ENCODE results near the gene CDK6. TPM values are rescaled to one million over a fixed set of nuclear protein-coding genes. Genes with fewer than 3 reads are reported as not detected.
A peak's percentile ranks its signal among the peaks of the same experiment; 100 is the strongest.

CDK6 gene
- total RNA-seq, 4 donors from 2014 or later: 12.9 to 32.7 (median 21.6) TPM

DNA sequence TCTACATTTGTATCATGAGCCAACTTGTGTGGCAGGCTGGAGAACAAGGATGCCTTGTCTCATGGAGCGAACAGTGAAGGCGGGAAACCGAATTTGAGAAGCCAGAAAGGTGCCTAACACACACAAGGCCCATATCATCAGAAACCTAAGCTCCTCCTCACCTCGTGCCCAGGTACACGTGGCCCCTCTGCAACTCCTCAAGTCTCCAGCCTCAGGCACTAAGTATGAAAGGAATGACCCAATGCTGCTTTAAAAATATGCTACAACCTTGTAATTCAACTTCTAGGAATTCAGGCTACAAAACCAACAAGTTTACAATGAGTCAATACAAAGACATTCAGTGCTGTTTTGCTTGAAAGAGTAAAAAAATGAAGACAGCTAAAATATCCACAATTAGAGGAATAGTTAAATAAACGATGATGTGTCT, 95.7 kb downstream of the CDK6 start:
- 53 to 80% methylated on average over 1 to 6 of the region's 6 CpGs for WGBS, 2 donors (ENCODE audit: low coverage in 1 of 2)
- Histone ChIP-seq H3K27me3 (no peaks in the 10 kb centered on the region), H3K4me3 (no peak overlapping the region), H3K4me1 (peaks cover 8 to 15% (median 10%) of the 10 kb centered on the region in 4 donors), H3K27ac (no peak overlapping the region), H3K9me3 (no peaks in the 10 kb centered on the region), H3K36me3 (no peaks in the 10 kb centered on the region)
- intact Hi-C loops (cut with DNase I; ENCODE audit: low total_unique reads): no loop called here
- TF ChIP-seq EP300 (IDR thresholded peaks at IDR 0.05; ENCODE audit: low read depth) (no peak), POLR2A (IDR thresholded peaks at IDR 0.05) (no peak), POLR2AphosphoS5 (IDR thresholded peaks at IDR 0.05) (no peak)
- DNase-seq: no peak
- in situ Hi-C loops (cut with MboI; ENCODE audit: low pct_ligation_motif_present in 1 of 4, low pct_unique_long_range_greater_than_20kb in 1 of 4, low sequenced_read_pairs in 3 of 4): no loop called here

DNA sequence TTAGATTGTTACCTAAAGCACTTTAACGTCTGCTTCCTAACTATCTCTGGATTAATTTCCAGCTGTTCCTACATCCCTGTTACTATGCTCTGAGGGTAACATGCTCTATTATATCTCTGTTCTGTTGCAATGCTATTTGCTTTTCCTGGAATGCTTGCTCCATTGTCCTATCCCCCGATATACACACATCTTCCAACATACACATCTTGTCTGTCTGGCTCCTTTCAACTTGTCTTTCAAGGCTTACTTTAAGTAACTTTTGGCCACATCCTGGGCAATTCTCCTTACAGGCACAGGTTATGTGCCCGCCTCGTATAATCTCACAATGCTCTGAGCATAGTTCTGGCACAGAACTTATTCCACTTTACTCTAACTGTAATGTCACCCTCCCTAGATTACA, 96.2 kb downstream of the CDK6 start:
- H3K36me3 ChIP-seq: no peaks in the 10 kb centered on the region
- no peak for TF ChIP-seq EP300 (IDR thresholded peaks at IDR 0.05; ENCODE audit: low read depth)
- no peak for TF ChIP-seq POLR2A (IDR thresholded peaks at IDR 0.05)
- no peak for TF ChIP-seq POLR2AphosphoS5 (IDR thresholded peaks at IDR 0.05)
- TF ChIP-seq, protein P1, sequence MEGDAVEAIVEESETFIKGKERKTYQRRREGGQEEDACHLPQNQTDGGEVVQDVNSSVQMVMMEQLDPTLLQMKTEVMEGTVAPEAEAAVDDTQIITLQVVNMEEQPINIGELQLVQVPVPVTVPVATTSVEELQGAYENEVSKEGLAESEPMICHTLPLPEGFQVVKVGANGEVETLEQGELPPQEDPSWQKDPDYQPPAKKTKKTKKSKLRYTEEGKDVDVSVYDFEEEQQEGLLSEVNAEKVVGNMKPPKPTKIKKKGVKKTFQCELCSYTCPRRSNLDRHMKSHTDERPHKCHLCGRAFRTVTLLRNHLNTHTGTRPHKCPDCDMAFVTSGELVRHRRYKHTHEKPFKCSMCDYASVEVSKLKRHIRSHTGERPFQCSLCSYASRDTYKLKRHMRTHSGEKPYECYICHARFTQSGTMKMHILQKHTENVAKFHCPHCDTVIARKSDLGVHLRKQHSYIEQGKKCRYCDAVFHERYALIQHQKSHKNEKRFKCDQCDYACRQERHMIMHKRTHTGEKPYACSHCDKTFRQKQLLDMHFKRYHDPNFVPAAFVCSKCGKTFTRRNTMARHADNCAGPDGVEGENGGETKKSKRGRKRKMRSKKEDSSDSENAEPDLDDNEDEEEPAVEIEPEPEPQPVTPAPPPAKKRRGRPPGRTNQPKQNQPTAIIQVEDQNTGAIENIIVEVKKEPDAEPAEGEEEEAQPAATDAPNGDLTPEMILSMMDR (IDR thresholded peaks at IDR 0.05): no peak
- H3K4me3 ChIP-seq: no peak overlapping the region
- in situ Hi-C loops (cut with MboI; ENCODE audit: low pct_ligation_motif_present in 1 of 4, low pct_unique_long_range_greater_than_20kb in 1 of 4, low sequenced_read_pairs in 3 of 4): no loop called here
- H3K9me3 ChIP-seq: no peaks in the 10 kb centered on the region
- H3K27me3 ChIP-seq: no peaks in the 10 kb centered on the region
- no peak overlapping the region for H3K27ac ChIP-seq
- intact Hi-C loops (cut with DNase I; ENCODE audit: low total_unique reads): no loop called here
- no peak for DNase-seq
- 80 to 92% methylated on average over 4 of the region's 4 CpGs for WGBS, 2 donors (ENCODE audit: low coverage in 1 of 2)
- peaks cover 8 to 15% (median 10%) of the 10 kb centered on the region in 4 donors for H3K4me1 ChIP-seq

DNA sequence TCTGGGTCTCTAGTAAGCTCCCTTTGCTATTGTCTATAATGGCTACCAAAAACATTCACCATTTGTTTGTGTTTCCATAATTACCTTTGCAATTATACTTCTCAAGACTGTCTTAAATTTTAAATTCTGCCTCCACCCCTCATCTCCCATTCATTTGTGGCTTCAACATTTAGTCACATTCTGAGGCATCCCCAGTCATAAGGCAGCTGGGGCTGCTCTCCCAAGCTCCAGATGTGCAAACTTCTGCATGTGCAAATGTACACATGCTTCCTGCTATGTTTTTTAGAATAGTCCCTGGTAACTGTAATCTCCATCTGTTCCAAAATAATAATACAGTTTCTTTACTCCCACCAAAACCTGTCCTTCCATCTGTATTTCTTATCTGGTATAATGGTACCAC, 97.3 kb downstream of the CDK6 start:
- H3K4me3 ChIP-seq: no peak overlapping the region
- intact Hi-C loops (cut with DNase I; ENCODE audit: low total_unique reads): no loop called here

DNA sequence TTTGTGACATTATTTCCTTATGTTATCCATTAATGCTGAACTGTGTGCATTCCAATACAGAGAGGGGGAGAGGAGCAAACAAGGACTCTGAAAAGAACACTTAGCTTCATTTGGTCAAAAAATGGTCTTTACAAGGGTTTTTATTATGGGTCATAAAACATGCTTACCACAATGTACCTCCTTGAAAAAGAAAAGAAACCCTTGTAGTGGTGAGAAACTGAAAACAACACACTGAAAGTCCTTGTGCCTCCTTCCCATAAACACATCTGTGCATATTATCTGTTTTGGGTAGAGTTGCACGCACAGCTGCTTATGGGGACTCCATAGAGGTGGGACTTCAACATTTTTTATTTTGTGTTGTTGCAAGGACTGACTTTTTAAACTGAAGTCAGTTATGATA, 98.7 kb downstream of the CDK6 start:
- WGBS, 2 donors (ENCODE audit: low coverage in 1 of 2): 14 to 54% methylated on average over 1 of the region's 1 CpG
- Histone ChIP-seq H3K36me3 (no peaks in the 10 kb centered on the region), H3K9me3 (no peaks in the 10 kb centered on the region), H3K27ac (peak overlapping the region in 1 of 4 donors; percentile 45), H3K4me1 (peaks cover 8 to 15% (median 10%) of the 10 kb centered on the region in 4 donors), H3K27me3 (no peaks in the 10 kb centered on the region), H3K4me3 (no peak overlapping the region)
- DNase-seq: no peak
- intact Hi-C loops (cut with DNase I; ENCODE audit: low total_unique reads): no loop called here
- in situ Hi-C loops (cut with MboI; ENCODE audit: low pct_ligation_motif_present in 1 of 4, low pct_unique_long_range_greater_than_20kb in 1 of 4, low sequenced_read_pairs in 3 of 4): no loop called here
- TF ChIP-seq POLR2AphosphoS5 (IDR thresholded peaks at IDR 0.05) (no peak), POLR2A (IDR thresholded peaks at IDR 0.05) (no peak), EP300 (IDR thresholded peaks at IDR 0.05; ENCODE audit: low read depth) (no peak)
- TF ChIP-seq, protein P1 (IDR thresholded peaks at IDR 0.05): no peak

More for the DNA sequence above, 97.3 kb downstream of the CDK6 start:
- no peak for DNase-seq
- Histone ChIP-seq H3K27ac (no peak overlapping the region), H3K36me3 (no peaks in the 10 kb centered on the region), H3K9me3 (no peaks in the 10 kb centered on the region), H3K27me3 (no peaks in the 10 kb centered on the region), H3K4me1 (peaks cover 8 to 15% (median 10%) of the 10 kb centered on the region in 4 donors)
- TF ChIP-seq, protein P1 (IDR thresholded peaks at IDR 0.05): no peak
- TF ChIP-seq POLR2A (IDR thresholded peaks at IDR 0.05) (no peak), EP300 (IDR thresholded peaks at IDR 0.05; ENCODE audit: low read depth) (no peak), POLR2AphosphoS5 (IDR thresholded peaks at IDR 0.05) (no peak)
- in situ Hi-C loops (cut with MboI; ENCODE audit: low pct_ligation_motif_present in 1 of 4, low pct_unique_long_range_greater_than_20kb in 1 of 4, low sequenced_read_pairs in 3 of 4): no loop called here

DNA sequence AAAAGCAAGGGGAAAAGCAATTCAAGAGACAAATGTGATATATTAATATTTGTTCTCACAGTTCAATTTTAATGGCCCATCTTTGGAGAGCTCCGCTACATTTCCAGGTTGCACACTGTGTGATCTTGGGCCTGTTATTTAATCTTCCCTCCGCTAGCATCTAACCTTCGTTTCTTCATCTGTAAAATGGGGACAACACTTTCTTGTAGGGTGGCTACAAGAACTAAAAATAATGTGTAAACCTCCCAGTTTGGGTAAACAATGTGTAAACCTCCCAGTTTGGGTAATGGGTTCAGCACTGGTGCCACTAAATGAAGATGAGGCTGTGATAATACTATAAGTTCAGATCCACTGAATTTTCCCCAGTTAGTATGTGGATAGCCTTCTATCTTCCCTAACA, 99.5 kb downstream of the CDK6 start:
- WGBS, 2 donors (ENCODE audit: low coverage in 1 of 2): 96 to 100% methylated on average over 3 of the region's 3 CpGs
- no peak overlapping the region for H3K4me3 ChIP-seq
- no peaks in the 10 kb centered on the region for H3K9me3 ChIP-seq
- intact Hi-C loops (cut with DNase I; ENCODE audit: low total_unique reads) (no loop called here), in situ Hi-C loops (cut with MboI; ENCODE audit: low pct_ligation_motif_present in 1 of 4, low pct_unique_long_range_greater_than_20kb in 1 of 4, low sequenced_read_pairs in 3 of 4) (no loop called here)
- no peaks in the 10 kb centered on the region for H3K36me3 ChIP-seq
- no peaks in the 10 kb centered on the region for H3K27me3 ChIP-seq
- H3K27ac ChIP-seq: no peak overlapping the region
- DNase-seq: no peak
- no peak for TF ChIP-seq POLR2A (IDR thresholded peaks at IDR 0.05)
- TF ChIP-seq EP300 (IDR thresholded peaks at IDR 0.05; ENCODE audit: low read depth): no peak
- TF ChIP-seq, protein P1 (IDR thresholded peaks at IDR 0.05): no peak
- TF ChIP-seq POLR2AphosphoS5 (IDR thresholded peaks at IDR 0.05): no peak
- peaks cover 3 to 15% (median 12%) of the 10 kb centered on the region in 4 donors for H3K4me1 ChIP-seq

Measured in transverse colon (tissue), 4 donors.